GM19239 (cell line): Measurements from ENCODE around the gene IFRD2.
"Not testable (repeated sequence)": the region's sequence is repeated elsewhere in the genome, so short reads cannot be mapped to it uniquely, and the experiment has no call there.

Experiments used
- DNase-seq: peaks from one replicate; pipeline ENCODE4 v3.0.0; 2011; ENCODE audit warnings: low spot score; ENCODE audit not compliant: insufficient read length
- FAIRE-seq: peaks from 2 replicates; lab custom pipeline; 2011; peaks lifted over from hg19 to GRCh38; lab: Jason Lieb, UNC

Gene IFRD2

GRCh38 chr3:50269977-50270413 lies 22.2 kb downstream of the IFRD2 start:
- no peak for FAIRE-seq
- DNase-seq, result no peak

- FAIRE-seq, result no peak
- DNase-seq, result no peak
Measured at GRCh38 chr3:50269460-50269859, 22.8 kb downstream of the IFRD2 start.

GRCh38 chr3:50268703-50269451 lies 23.4 kb downstream of the IFRD2 start, which contains the start of gene SEMA3B:
Gene SEMA3B, plus strand, starts transcription at chr3:50269147. Its CDS starts 94 bp downstream, at chr3:50269241.
- DNase-seq (no peak), FAIRE-seq (no peak)

- no peak for FAIRE-seq
Measured at GRCh38 chr3:50268276-50268675, 24.0 kb downstream of the IFRD2 start.

GRCh38 chr3:50267280-50267913 lies 24.8 kb downstream of the IFRD2 start:
- DNase-seq, result no peak
- FAIRE-seq, result no peak

More at GRCh38 chr3:50268276-50268675, 24.0 kb downstream of the IFRD2 start:
- no peak for DNase-seq

GRCh38 chr3:50266836-50267235 lies 25.4 kb downstream of the IFRD2 start:
- DNase-seq (no peak), FAIRE-seq (no peak)

GRCh38 chr3:50266017-50266416 lies 26.2 kb downstream of the IFRD2 start:
- DNase-seq, result no peak
- no peak for FAIRE-seq

- DNase-seq, result no peak
- FAIRE-seq, result no peak
Measured at GRCh38 chr3:50265571-50265970, 26.7 kb downstream of the IFRD2 start.

- DNase-seq (no peak), FAIRE-seq (no peak)
Measured at GRCh38 chr3:50264964-50265485, 27.2 kb downstream of the IFRD2 start.

- FAIRE-seq, result no peak
Measured at GRCh38 chr3:50264383-50264963, 27.8 kb downstream of the IFRD2 start.

GRCh38 chr3:50263478-50264382 lies 28.5 kb downstream of the IFRD2 start:
- DNase-seq, result no peak
- no peak for FAIRE-seq

More at GRCh38 chr3:50264383-50264963, 27.8 kb downstream of the IFRD2 start:
- no peak for DNase-seq

GRCh38 chr3:50262778-50263177 lies 29.5 kb downstream of the IFRD2 start:
- DNase-seq (no peak), FAIRE-seq (no peak)

GRCh38 chr3:50262200-50262599 lies 30.0 kb downstream of the IFRD2 start:
- not testable (repeated sequence) for FAIRE-seq, DNase-seq

GRCh38 chr3:50261505-50261904 lies 30.7 kb downstream of the IFRD2 start:
- no peak for DNase-seq
- FAIRE-seq, result no peak

GRCh38 chr3:50260942-50261441 lies 31.2 kb downstream of the IFRD2 start:
- FAIRE-seq (no peak), DNase-seq (no peak)

- FAIRE-seq (peak; percentile 64), DNase-seq (peak; percentile 99)
Measured at GRCh38 chr3:50260027-50260941, 31.9 kb downstream of the IFRD2 start.

GRCh38 chr3:50259432-50260026 lies 32.7 kb downstream of the IFRD2 start:
- DNase-seq, result no peak
- peak; percentile 4 for FAIRE-seq

GRCh38 chr3:50258979-50259378 lies 33.2 kb downstream of the IFRD2 start:
- no peak for DNase-seq
- no peak for FAIRE-seq
